GM11168 (cell line): ENCODE measurements around the gene CHMP4B.

ENCODE experiments used
- in situ Hi-C: fragments of 300-500 bp; cut with MboI; formaldehyde crosslinking; loops from one replicate; pipeline ENCODE4 v1.12.0; 2022; ENCODE audit warnings: low sequenced_read_pairs; ENCODE audit not compliant: unreplicated experiment

Gene CHMP4B

GRCh38 chr20:33810885-33811775 is at the start of gene CHMP4B:
TSS of gene CHMP4B (plus strand) at chr20:33811348. CDS start at chr20:33811469, 121 bp downstream.
- in situ Hi-C loops, result no loop called here

DNA sequence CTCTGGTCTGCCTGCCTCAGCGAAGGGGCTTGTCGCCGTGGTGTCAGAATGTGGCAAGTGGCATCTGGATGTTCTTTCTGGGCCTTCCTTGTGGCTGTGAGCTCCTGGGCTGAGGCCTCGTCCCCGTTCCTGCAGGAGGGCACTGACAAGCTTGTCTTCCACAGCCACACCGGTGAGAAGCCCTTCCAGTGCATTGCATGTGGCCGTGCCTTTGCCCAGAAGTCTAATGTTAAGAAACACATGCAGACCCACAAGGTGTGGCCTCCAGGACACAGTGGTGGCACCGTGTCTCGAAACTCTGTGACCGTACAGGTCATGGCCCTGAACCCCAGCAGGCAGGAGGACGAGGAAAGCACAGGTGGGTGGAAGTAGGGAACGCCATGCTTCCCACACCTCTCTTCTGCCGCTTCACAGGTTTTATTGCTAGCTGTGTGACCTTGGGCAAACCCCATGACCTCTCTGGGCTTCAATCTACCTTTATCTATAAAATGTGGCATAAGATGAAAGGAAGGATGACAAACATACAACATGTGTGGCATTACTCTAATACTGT is 49.4 kb upstream of the CHMP4B start:
- in situ Hi-C loops, result no loop called here

DNA sequence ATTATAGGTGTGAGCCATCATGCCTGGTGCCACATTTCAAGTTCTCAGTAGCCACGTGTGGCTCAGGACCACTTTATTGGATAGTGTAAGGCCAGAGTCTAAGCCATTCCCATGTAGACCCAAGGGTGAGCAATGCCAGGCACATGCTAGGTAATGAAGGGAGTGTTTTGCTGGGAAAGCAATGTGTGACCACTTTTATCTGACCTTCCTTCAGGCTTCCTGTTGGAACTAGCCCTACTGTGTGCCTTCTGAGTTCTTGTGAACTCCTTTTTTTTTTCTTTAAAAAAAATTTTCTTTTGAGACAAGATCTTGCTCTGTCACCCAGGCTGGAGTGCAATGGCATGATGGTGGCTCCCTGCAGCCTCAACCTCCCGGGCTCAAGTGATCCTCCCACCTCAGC is 46.0 kb upstream of the CHMP4B start:
- in situ Hi-C loops, result no loop called here

GRCh38 chr20:33765592-33765991 is 45.6 kb upstream of the CHMP4B start:
- in situ Hi-C loops, result no loop called here

DNA sequence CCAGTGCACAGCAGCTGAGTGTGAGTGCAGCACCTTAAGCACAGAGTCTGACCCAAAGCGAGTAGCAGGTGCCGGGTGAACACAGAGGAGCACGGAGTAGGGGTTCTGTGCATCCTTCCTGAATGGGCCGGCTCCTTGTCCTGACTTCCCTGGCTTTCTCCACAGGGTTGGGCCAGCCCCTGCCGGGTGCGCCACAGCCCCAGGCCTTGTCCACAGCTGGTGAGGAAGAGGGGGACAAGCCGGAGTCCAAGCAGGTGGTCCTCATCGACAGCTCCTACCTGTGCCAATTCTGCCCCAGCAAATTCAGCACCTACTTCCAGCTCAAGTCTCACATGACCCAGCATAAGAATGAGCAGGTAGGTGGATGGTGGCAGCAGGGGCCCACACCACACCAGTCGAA is 44.5 kb upstream of the CHMP4B start:
- in situ Hi-C loops, result no loop called here

GRCh38 chr20:33767777-33768138 is 43.4 kb upstream of the CHMP4B start:
- in situ Hi-C loops, result no loop called here

- in situ Hi-C loops, result no loop called here
Measured at GRCh38 chr20:33769043-33769442, 42.1 kb upstream of the CHMP4B start.

GRCh38 chr20:33770005-33770404 is 41.1 kb upstream of the CHMP4B start:
- in situ Hi-C loops, result no loop called here

DNA sequence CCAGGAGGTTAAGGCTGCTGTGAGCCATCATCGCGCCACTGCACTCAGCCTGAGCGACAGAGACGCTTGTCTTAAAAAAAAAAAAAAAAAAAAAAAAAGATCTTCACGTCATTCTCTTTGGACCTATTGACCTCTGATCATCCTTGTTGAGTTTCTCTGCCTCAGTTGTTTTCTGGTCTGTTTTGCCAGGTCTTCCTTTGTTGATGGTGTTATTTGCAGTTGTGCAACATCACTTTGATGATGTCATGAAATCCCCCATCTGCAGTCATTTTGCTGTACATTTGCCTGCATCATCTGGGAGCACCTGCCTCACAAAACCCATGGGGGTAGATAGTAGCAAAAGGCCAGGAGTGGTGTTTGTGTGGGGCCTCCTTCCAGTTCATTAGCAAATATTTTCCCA is 39.2 kb upstream of the CHMP4B start:
- in situ Hi-C loops, result no loop called here

DNA sequence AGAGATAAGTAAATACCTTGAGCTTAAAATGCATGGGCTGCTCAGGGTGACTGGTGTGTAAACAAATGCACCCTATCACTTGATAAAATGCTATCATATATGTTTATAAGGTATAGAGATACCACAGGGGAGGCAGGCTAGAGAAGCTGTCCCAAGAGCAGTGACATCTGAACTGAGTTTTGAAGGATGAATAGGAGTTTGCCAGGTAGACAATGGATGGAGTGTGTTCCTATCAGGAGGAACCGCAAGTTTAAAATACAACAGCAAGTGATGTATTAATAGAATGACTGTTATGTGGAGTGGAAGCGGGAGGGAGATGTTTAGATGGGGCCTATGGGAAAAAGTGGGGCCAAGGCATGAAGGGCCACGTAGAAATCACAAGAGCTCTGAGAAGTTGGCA is 38.7 kb upstream of the CHMP4B start:
- in situ Hi-C loops, result no loop called here

GRCh38 chr20:33773412-33774089 is 37.6 kb upstream of the CHMP4B start:
- in situ Hi-C loops, result no loop called here

- in situ Hi-C loops, result no loop called here
Measured at GRCh38 chr20:33777816-33778215, 33.3 kb upstream of the CHMP4B start.

GRCh38 chr20:33781133-33781532 is 30.0 kb upstream of the CHMP4B start:
- in situ Hi-C loops, result no loop called here

DNA sequence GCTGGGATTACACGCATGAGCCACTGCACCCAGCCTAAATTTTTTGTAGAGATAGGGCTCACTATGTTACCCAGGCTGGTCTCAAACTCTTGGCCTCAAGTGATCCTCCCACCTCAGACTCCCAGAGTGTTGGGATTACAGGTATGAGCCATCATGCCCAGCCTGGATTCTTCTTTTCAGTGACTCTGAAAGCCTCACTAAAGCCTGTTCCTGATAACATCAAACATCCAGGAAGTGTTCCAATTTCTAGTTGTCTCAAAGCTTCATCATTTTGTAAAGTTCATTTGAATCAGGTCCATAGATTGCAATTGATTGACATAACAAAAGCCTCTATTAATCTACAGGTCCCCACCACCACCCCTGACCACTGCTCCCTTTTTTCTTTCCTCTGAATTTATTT is 29.2 kb upstream of the CHMP4B start:
- in situ Hi-C loops, result no loop called here

GRCh38 chr20:33783256-33783655 is 27.9 kb upstream of the CHMP4B start:
- in situ Hi-C loops, result no loop called here

- in situ Hi-C loops, result no loop called here
Measured at GRCh38 chr20:33783818-33784217, 27.3 kb upstream of the CHMP4B start.

GRCh38 chr20:33784225-33784624 is 26.9 kb upstream of the CHMP4B start:
- in situ Hi-C loops, result no loop called here

- in situ Hi-C loops, result no loop called here
Measured at GRCh38 chr20:33785503-33785902, 25.6 kb upstream of the CHMP4B start.

DNA sequence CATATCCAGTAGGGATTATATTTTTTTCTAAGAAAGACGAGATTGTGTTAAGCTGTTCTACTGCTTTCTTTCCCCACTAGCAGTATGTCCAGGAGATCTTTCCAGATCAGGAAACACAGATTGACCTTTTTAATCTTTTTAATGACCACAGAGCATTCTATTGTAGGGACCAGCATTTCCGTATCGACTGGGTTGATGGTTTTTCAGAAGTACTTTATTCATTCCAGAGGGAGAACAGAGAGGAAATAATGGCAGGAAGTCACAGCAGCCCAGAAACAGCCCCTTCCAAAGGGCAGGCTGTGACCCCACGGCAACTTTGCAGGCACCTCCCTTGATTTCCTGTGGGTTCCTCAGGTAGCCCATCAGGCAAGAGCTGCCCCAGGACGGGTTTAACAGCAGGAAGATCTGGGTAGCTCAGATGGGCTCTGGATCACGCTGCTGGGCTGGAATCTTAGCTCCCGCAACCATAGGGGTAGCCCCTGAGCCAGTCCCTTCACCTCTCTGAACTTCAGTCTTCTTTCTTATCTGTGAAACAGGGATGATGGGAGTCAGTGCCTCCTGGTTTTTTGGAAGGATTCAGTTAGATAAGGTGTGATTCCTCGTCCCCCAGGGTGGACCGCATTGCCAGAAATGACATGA is 23.8 kb upstream of the CHMP4B start:
- in situ Hi-C loops, result no loop called here

- in situ Hi-C loops, result no loop called here
Measured at GRCh38 chr20:33788351-33789049, 22.6 kb upstream of the CHMP4B start.
